Memory B cell (primary cell): ENCODE measurements around the gene POC1A.
"Not testable (repeated sequence)": the region's sequence is repeated elsewhere in the genome, so short reads cannot be mapped to it uniquely, and the experiment has no call there.

Experiments
- ATAC-seq: fragments of 150-1000 bp; cut with Tn5 transposase; 2 replicates; pipeline ENCODE4 v1.10.0; 2021; ENCODE audit warnings: low read depth, mild to moderate bottlenecking, moderate library complexity
- DNase-seq, 2 donors: peaks; one replicate each; pipeline ENCODE4 v3.0.0; 2022; ENCODE audit warnings: low spot score in 2 of 2
- H3K27ac Mint-ChIP-seq: one replicate; pipeline ENCODE4 v1.8.0; 2022; ENCODE audit warnings: mild to moderate bottlenecking, moderate library complexity, mixed read lengths
- H3K27me3 Mint-ChIP-seq: one replicate; pipeline ENCODE4 v1.8.0; 2022; ENCODE audit warnings: mixed read lengths
- H3K36me3 Mint-ChIP-seq: one replicate; pipeline ENCODE4 v1.8.0; 2022; ENCODE audit warnings: mild to moderate bottlenecking, mixed read lengths
- H3K4me1 Mint-ChIP-seq: one replicate; pipeline ENCODE4 v1.8.0; 2022; ENCODE audit warnings: mixed read lengths
- H3K4me3 Mint-ChIP-seq: one replicate; pipeline ENCODE4 v1.8.0; 2022; ENCODE audit warnings: mild to moderate bottlenecking, moderate library complexity, mixed read lengths
- H3K9me3 Mint-ChIP-seq: one replicate; pipeline ENCODE4 v1.8.0; 2022; ENCODE audit warnings: mixed read lengths

POC1A gene

GRCh38 chr3:52039846-52040245 lies 114.4 kb downstream of the POC1A start:
- Mint-ChIP-seq H3K9me3 (no peaks in the 10 kb centered on the region), H3K27ac (no peak overlapping the region), H3K4me1 (peaks cover 8% of the 10 kb centered on the region), H3K4me3 (no peak overlapping the region), H3K27me3 (peaks cover 2% of the 10 kb centered on the region), H3K36me3 (no peaks in the 10 kb centered on the region)
- ATAC-seq = no peak
- DNase-seq = no peak

- no peak for ATAC-seq
- Mint-ChIP-seq H3K4me1 (peaks cover 8% of the 10 kb centered on the region), H3K36me3 (no peaks in the 10 kb centered on the region), H3K27me3 (peaks cover 2% of the 10 kb centered on the region), H3K27ac (no peak overlapping the region), H3K4me3 (no peak overlapping the region), H3K9me3 (no peaks in the 10 kb centered on the region)
- no peak for DNase-seq
These were observed 114.8 kb downstream of the POC1A start for GRCh38 chr3:52039426-52039825.

GRCh38 chr3:52038227-52038626 lies 116.0 kb downstream of the POC1A start:
- Mint-ChIP-seq H3K9me3 (no peaks in the 10 kb centered on the region), H3K27me3 (peaks cover 2% of the 10 kb centered on the region), H3K4me3 (no peak overlapping the region), H3K4me1 (peaks cover 8% of the 10 kb centered on the region), H3K36me3 (no peaks in the 10 kb centered on the region), H3K27ac (no peak overlapping the region)
- ATAC-seq = no peak
- DNase-seq = no peak

- no peak for ATAC-seq
- no peak overlapping the region for H3K27ac Mint-ChIP-seq
- DNase-seq = no peak
- peaks cover 8% of the 10 kb centered on the region for H3K4me1 Mint-ChIP-seq
- H3K4me3 Mint-ChIP-seq = no peak overlapping the region
- no peaks in the 10 kb centered on the region for H3K36me3 Mint-ChIP-seq
- H3K27me3 Mint-ChIP-seq = peaks cover 2% of the 10 kb centered on the region
- no peaks in the 10 kb centered on the region for H3K9me3 Mint-ChIP-seq
These were observed 116.9 kb downstream of the POC1A start for GRCh38 chr3:52037291-52037690.

- Mint-ChIP-seq H3K4me3 (no peak overlapping the region), H3K4me1 (peaks cover 4% of the 10 kb centered on the region), H3K36me3 (no peaks in the 10 kb centered on the region), H3K27ac (no peak overlapping the region), H3K27me3 (no peaks in the 10 kb centered on the region), H3K9me3 (no peaks in the 10 kb centered on the region)
- DNase-seq (no peak), ATAC-seq (no peak)
These were observed 117.4 kb downstream of the POC1A start for GRCh38 chr3:52036829-52037228.

GRCh38 chr3:52036222-52036694 lies 118.0 kb downstream of the POC1A start:
- H3K27me3 Mint-ChIP-seq = no peaks in the 10 kb centered on the region
- DNase-seq (no peak), ATAC-seq (peak; percentile 74)
- no peak overlapping the region for H3K27ac Mint-ChIP-seq
- H3K9me3 Mint-ChIP-seq = no peaks in the 10 kb centered on the region
- no peaks in the 10 kb centered on the region for H3K36me3 Mint-ChIP-seq
- H3K4me1 Mint-ChIP-seq = peaks cover 2% of the 10 kb centered on the region
- no peak overlapping the region for H3K4me3 Mint-ChIP-seq

GRCh38 chr3:52034651-52035050 lies 119.6 kb downstream of the POC1A start:
- Mint-ChIP-seq H3K27me3 (no peaks in the 10 kb centered on the region), H3K4me1 (peaks cover 2% of the 10 kb centered on the region), H3K36me3 (no peaks in the 10 kb centered on the region), H3K9me3 (no peaks in the 10 kb centered on the region), H3K27ac (no peak overlapping the region), H3K4me3 (no peak overlapping the region)
- DNase-seq (no peak), ATAC-seq (no peak)

- Mint-ChIP-seq H3K4me3 (no peak overlapping the region), H3K27ac (no peak overlapping the region), H3K27me3 (no peaks in the 10 kb centered on the region), H3K36me3 (no peaks in the 10 kb centered on the region), H3K4me1 (peaks cover 2% of the 10 kb centered on the region), H3K9me3 (no peaks in the 10 kb centered on the region)
- DNase-seq (no peak), ATAC-seq (no peak)
These were observed 120.0 kb downstream of the POC1A start for GRCh38 chr3:52034212-52034611.

- not testable (repeated sequence) for ATAC-seq, DNase-seq, H3K27ac Mint-ChIP-seq, H3K36me3 Mint-ChIP-seq, H3K27me3 Mint-ChIP-seq, H3K9me3 Mint-ChIP-seq, H3K4me3 Mint-ChIP-seq, H3K4me1 Mint-ChIP-seq
These were observed 120.5 kb downstream of the POC1A start for GRCh38 chr3:52033748-52034147.

GRCh38 chr3:52032702-52033408 lies 121.4 kb downstream of the POC1A start:
- Mint-ChIP-seq H3K4me1 (peaks cover 2% of the 10 kb centered on the region), H3K9me3 (no peaks in the 10 kb centered on the region), H3K27ac (no peak overlapping the region), H3K27me3 (no peaks in the 10 kb centered on the region), H3K36me3 (no peaks in the 10 kb centered on the region), H3K4me3 (no peak overlapping the region)
- ATAC-seq (no peak), DNase-seq (no peak)

- H3K9me3 Mint-ChIP-seq = no peaks in the 10 kb centered on the region
- DNase-seq (no peak), ATAC-seq (no peak)
- peaks cover 2% of the 10 kb centered on the region for H3K4me1 Mint-ChIP-seq
- no peak overlapping the region for H3K4me3 Mint-ChIP-seq
- H3K27ac Mint-ChIP-seq = no peak overlapping the region
- H3K27me3 Mint-ChIP-seq = no peaks in the 10 kb centered on the region
- no peaks in the 10 kb centered on the region for H3K36me3 Mint-ChIP-seq
These were observed 122.3 kb downstream of the POC1A start for GRCh38 chr3:52031896-52032295.

GRCh38 chr3:52030714-52031310 lies 123.4 kb downstream of the POC1A start:
- no peaks in the 10 kb centered on the region for H3K27me3 Mint-ChIP-seq
- no peak for ATAC-seq
- H3K4me1 Mint-ChIP-seq = no peaks in the 10 kb centered on the region
- no peak overlapping the region for H3K4me3 Mint-ChIP-seq
- no peak overlapping the region for H3K27ac Mint-ChIP-seq
- no peak for DNase-seq
- no peaks in the 10 kb centered on the region for H3K9me3 Mint-ChIP-seq
- no peaks in the 10 kb centered on the region for H3K36me3 Mint-ChIP-seq

- no peaks in the 10 kb centered on the region for H3K36me3 Mint-ChIP-seq
- no peak for DNase-seq
- no peak overlapping the region for H3K27ac Mint-ChIP-seq
- no peak for ATAC-seq
- no peak overlapping the region for H3K4me3 Mint-ChIP-seq
- H3K4me1 Mint-ChIP-seq = peaks cover under 1% of the 10 kb centered on the region
- no peaks in the 10 kb centered on the region for H3K9me3 Mint-ChIP-seq
- no peaks in the 10 kb centered on the region for H3K27me3 Mint-ChIP-seq
These were observed 124.7 kb downstream of the POC1A start for GRCh38 chr3:52029535-52029934.

- Mint-ChIP-seq H3K4me3 (no peak overlapping the region), H3K27ac (no peak overlapping the region)
These were observed 125.2 kb downstream of the POC1A start for GRCh38 chr3:52029053-52029452.

GRCh38 chr3:52028572-52028971 lies 125.7 kb downstream of the POC1A start:
- H3K4me1 Mint-ChIP-seq = peaks cover 9% of the 10 kb centered on the region
- no peak for ATAC-seq
- H3K9me3 Mint-ChIP-seq = no peaks in the 10 kb centered on the region
- no peak for DNase-seq
- H3K4me3 Mint-ChIP-seq = no peak overlapping the region
- no peak overlapping the region for H3K27ac Mint-ChIP-seq
- no peaks in the 10 kb centered on the region for H3K27me3 Mint-ChIP-seq
- H3K36me3 Mint-ChIP-seq = no peaks in the 10 kb centered on the region

More at GRCh38 chr3:52029053-52029452, 125.2 kb downstream of the POC1A start:
- H3K36me3 Mint-ChIP-seq = no peaks in the 10 kb centered on the region
- no peak for DNase-seq
- H3K27me3 Mint-ChIP-seq = no peaks in the 10 kb centered on the region
- ATAC-seq = no peak
- H3K9me3 Mint-ChIP-seq = no peaks in the 10 kb centered on the region
- H3K4me1 Mint-ChIP-seq = peaks cover 5% of the 10 kb centered on the region
